Kidney epithelial cell (primary cell): ENCODE results near the gene MKS1. TPM values are rescaled to one million over a fixed set of nuclear protein-coding genes. Genes with fewer than 3 reads are reported as not detected.

ENCODE experiments used
- DNase-seq: peaks from one replicate; pipeline ENCODE4 v3.0.0-alpha.2; 2010; ENCODE audit warnings: low read depth
- H3K27me3 ChIP-seq: 2 replicates; pipeline ENCODE4 v1.6.0; 2011; ENCODE audit warnings: low read length; ENCODE audit not compliant: control insufficient read depth, insufficient read depth
- H3K36me3 ChIP-seq: 2 replicates; pipeline ENCODE4 v1.5.1; 2011; ENCODE audit warnings: low read length; ENCODE audit not compliant: control insufficient read depth, insufficient read depth
- H3K4me3 ChIP-seq: 2 replicates; pipeline ENCODE4 v1.5.1; 2011; ENCODE audit warnings: low read depth, mild to moderate bottlenecking, control low read depth, low read length
- total RNA-seq: library from RNA; depleted of rRNA; stranded (reverse); fragments of >200 nt; gene quantifications from 2 replicates; pipeline ENCODE4 v1.2.3, GENCODE V29; 2015
- TF ChIP-seq, protein P1 (sequence below): IDR thresholded peaks from 2 replicates; pipeline ENCODE4 v1.5.1; 2011; ENCODE audit warnings: mild to moderate bottlenecking, moderate library complexity, low read length, control low read depth, inconsistent platforms; ENCODE audit not compliant: insufficient read depth, poor library complexity, severe bottlenecking

MKS1 gene
- total RNA-seq = 16.8 and 17.5 TPM in 2 replicates

- H3K36me3 ChIP-seq = no peaks in the 10 kb centered on the region
- H3K4me3 ChIP-seq = peak within 1 kb of the TSS; percentile 77
- peak; percentile 65 for DNase-seq
- no peaks in the 10 kb centered on the region for H3K27me3 ChIP-seq
- TF ChIP-seq, protein P1, sequence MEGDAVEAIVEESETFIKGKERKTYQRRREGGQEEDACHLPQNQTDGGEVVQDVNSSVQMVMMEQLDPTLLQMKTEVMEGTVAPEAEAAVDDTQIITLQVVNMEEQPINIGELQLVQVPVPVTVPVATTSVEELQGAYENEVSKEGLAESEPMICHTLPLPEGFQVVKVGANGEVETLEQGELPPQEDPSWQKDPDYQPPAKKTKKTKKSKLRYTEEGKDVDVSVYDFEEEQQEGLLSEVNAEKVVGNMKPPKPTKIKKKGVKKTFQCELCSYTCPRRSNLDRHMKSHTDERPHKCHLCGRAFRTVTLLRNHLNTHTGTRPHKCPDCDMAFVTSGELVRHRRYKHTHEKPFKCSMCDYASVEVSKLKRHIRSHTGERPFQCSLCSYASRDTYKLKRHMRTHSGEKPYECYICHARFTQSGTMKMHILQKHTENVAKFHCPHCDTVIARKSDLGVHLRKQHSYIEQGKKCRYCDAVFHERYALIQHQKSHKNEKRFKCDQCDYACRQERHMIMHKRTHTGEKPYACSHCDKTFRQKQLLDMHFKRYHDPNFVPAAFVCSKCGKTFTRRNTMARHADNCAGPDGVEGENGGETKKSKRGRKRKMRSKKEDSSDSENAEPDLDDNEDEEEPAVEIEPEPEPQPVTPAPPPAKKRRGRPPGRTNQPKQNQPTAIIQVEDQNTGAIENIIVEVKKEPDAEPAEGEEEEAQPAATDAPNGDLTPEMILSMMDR = peak; percentile 61
Observed at GRCh38 chr17:58219007-58219788, at the start of gene MKS1. TSS of gene MKS1 (minus strand) at chr17:58219255. CDS start at chr17:58219230, 25 bp downstream.

DNA sequence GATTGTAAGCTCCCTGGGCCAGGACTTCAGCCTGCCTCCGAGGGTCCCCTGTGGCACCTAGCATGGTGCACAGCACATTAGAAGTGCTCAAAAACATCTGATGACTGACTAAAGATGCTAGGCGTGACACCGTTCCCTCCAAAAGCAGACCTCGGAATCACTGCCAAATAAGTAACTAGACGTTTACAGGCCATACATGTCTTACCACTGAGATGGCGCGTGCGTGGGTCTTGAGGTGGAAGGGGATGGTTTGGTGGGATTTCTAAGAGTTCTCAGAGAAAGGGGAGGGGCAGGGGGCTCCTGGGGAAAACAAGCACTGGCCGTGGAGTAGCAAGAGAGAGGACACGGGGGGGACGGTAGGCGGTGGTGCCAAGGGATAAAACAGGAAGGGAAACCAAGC is 49.3 kb upstream of the MKS1 start:
- TF ChIP-seq, protein P1 = no peak
- H3K4me3 ChIP-seq = no peak overlapping the region
- H3K36me3 ChIP-seq = no peaks in the 10 kb centered on the region
- H3K27me3 ChIP-seq = peaks cover 8% of the 10 kb centered on the region
- no peak for DNase-seq

DNA sequence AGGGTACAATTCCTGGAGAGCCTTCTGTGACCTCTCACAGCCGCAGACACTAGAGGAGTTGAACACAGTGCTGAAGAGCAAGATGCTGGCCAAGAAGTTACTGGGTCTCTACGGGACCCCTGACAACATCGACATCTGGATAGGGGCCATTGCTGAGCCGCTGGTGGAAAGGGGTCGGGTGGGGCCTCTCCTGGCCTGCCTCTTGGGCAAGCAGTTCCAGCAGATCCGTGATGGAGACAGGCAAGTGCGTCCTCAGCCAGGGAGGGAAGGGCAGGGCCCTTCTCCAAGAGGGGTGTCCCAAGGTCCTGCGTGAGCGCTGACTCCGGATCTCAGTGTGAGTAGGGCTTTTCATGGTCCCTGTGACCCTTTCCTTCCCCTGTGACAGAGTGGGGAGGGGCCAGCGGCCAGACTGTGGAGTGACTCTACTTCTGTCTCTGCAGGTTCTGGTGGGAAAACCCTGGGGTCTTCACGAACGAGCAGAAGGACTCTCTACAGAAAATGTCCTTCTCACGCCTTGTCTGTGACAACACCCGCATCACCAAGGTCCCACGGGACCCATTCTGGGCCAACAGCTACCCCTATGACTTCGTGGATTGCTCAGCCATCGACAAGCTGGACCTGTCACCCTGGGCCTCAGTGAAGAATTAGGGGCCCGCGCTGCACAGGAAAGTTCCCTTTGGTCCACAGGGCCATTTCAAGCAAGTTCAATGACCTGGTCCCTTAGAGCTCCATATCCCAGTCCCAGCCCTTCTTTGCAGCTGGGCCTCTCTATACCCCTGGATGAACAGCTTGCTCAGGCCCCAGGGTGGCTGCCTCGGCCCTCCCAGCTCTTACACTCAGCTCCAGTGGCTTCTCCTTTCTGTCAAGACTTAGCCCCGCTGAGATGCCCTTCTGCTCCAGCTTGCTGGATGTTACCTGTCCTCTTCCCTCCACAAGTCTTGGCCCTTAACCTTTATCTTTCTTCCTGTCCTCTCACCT is 48.6 kb upstream of the MKS1 start:
- no peak overlapping the region for H3K4me3 ChIP-seq
- no peaks in the 10 kb centered on the region for H3K36me3 ChIP-seq
- no peak for DNase-seq
- TF ChIP-seq, protein P1 = no peak
- H3K27me3 ChIP-seq = peaks cover 8% of the 10 kb centered on the region

DNA sequence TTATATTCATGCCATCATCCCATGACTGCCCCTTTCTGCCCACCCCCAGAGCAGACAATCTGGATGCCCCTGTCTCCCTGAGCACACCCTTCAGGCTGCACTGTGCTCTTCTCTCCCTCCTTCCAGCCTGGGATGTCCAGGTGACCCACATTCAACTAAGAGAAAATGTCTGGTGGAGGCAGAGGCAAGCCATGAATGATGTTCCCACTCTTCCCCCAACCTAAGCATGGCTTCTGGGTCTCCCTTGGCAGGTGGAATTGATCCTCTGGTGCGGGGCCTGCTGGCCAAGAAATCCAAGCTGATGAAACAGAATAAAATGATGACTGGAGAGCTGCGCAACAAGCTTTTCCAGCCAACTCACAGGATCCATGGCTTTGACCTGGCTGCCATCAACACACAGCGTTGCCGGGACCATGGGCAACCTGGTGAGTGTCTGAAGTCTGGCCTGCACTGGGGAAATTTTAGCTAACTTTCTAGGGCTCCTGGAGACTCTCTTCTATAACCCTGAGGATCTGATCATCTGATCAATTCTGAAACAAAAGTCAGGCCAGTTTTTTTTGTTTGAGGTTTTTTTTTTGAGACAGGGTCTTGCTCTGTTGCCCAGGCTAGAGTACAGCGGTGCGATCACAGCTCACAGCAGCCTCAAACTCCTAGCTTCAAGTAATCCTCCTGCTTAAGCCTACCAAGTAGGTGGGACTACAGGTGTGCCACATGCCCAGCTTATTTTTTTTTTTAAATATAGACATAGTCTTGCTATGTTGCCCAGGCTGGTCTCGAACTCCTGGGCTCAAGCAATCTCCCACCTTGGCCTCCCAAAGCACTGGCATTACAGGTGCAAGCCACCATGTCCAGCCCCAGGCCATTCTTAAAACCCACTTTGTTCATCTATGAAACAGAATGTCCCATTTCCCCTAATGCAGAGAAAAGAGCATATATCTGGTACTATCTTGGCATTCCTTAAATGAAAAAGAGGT is 47.1 kb upstream of the MKS1 start:
- TF ChIP-seq, protein P1 = no peak
- Histone ChIP-seq H3K27me3 (peaks cover 6% of the 10 kb centered on the region), H3K4me3 (no peak overlapping the region), H3K36me3 (no peaks in the 10 kb centered on the region)
- no peak for DNase-seq

- Histone ChIP-seq H3K36me3 (no peaks in the 10 kb centered on the region), H3K4me3 (no peak overlapping the region), H3K27me3 (peaks cover 6% of the 10 kb centered on the region)
- DNase-seq = no peak
- TF ChIP-seq, protein P1 = no peak
Observed at GRCh38 chr17:58265271-58265670, 46.2 kb upstream of the MKS1 start.
